ENCODE measurements around the gene MTA3. TPM values are rescaled to one million over a fixed set of nuclear protein-coding genes. Genes with fewer than 3 reads are reported as not detected.
A peak's percentile ranks its signal among the peaks of the same experiment; 100 is the strongest.

Gene MTA3
- total and polyA plus RNA-seq, 2 of the 8 experiments (the other 6 are each of a cell fraction or from before 2014, with no cell fraction given) = 125 to 184 TPM

DNA sequence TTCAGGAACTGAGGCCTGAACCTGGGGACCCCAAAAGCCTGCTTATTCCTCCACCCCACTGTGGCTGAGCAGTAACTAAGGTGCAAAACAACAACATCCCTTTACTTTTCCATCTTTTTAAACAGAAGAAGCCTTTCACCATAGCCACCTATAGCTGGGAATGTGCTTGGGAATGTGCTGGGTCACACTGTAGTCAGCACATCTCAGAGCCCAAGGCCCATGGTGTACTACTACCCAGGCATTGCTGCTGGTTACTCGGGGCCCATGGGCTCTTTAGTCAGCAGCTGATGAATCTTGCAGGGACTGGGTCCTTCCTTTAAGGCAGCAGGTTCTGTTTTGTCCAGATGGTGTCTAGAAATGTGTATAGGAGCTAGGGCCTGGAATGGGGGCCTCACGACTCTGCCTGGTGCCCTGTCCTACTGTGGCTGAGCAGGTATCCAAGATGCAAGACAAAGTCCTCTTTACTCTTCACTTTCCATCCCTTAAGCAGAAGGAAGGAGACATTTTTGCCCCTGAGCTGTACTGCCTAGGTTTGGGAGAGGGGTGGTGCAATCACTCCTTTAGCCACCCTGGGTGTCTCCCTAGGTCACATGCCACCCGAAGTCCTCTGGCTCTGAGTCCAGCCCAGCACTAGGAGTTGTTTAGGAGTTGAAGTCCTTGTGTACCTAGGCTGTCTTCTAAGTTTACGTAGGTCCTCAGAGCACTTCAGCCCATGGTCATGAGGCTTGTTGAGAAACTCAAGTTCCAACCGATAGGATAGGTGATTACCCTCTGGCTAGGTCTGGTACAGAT, 125.5 kb downstream of the MTA3 start:
- 0 out of 2 replicates have a peak overlapping the region, but pooled peaks have one; percentile 4 for H2BK12ac ChIP-seq (ENCODE audit: low read depth, low read length)
- H4K8ac ChIP-seq (ENCODE audit: extremely low read depth, insufficient read depth, low read length) = no peak overlapping the region
- peaks cover 3% of the 10 kb centered on the region; the same call in 1 of the 2 replicates for H3K79me1 ChIP-seq (ENCODE audit: low read depth, low read length)
- no peak overlapping the region for H4K91ac ChIP-seq (replicated peaks; ENCODE audit: insufficient read length, low read length)
- no peaks in the 10 kb centered on the region for H3K4me1 ChIP-seq (replicated peaks in 1 of 4; ENCODE audit: control insufficient read depth in 3 of 4, insufficient read depth in 4 of 4, low read length in 3 of 4)
- no peak overlapping the region for H3K4ac ChIP-seq (replicated peaks; ENCODE audit: insufficient read length, low read depth, low read length)
- H3K18ac ChIP-seq (ENCODE audit: extremely low read depth, low read length) = no peak overlapping the region
- H3K27me3 ChIP-seq (replicated peaks in 1 of 4; ENCODE audit: control insufficient read depth in 3 of 4, extremely low read depth in 1 of 4, insufficient read depth in 3 of 4, low read length in 3 of 4) = no peaks in the 10 kb centered on the region
- ChIA-PET CTCF (ENCODE audit: partially characterized antibody) (interaction anchor here (0.6 to 1.9 kb wide), 8 partner anchors 8 to 102 kb away, joined by 3 to 9 read pairs (median 3); no protein-coding TSS in a partner anchor), POLR2A (ENCODE audit: partially characterized antibody) (no interaction called here)
- no peak overlapping the region for H2BK15ac ChIP-seq (ENCODE audit: low read length)
- no peak overlapping the region for H3K23ac ChIP-seq (ENCODE audit: insufficient read length)
- no peak overlapping the region for H2BK120ac ChIP-seq (replicated peaks; ENCODE audit: low read depth, low read length)
- H3K56ac ChIP-seq (replicated peaks; ENCODE audit: insufficient read length, low read depth, low read length) = no peak overlapping the region
- H3K14ac ChIP-seq (ENCODE audit: insufficient read length) = no peak overlapping the region
- H3K9ac ChIP-seq (replicated peaks in 1 of 4; ENCODE audit: extremely low read depth in 1 of 4, low read depth in 3 of 4, low read length in 3 of 4) = no peak overlapping the region
- peaks cover 0 to 53% of the 10 kb centered on the region in 2 experiments; a peak in 2 of 4 replicates for H3K79me2 ChIP-seq (ENCODE audit: control insufficient read depth in 1 of 2, insufficient read depth in 2 of 2, low read length in 2 of 2)
- H3K4me2 ChIP-seq (ENCODE audit: insufficient read depth in 1 of 2, low read depth in 2 of 2, low read length in 2 of 2) = no peak overlapping the region
- peaks cover 0 to 8% of the 10 kb centered on the region in 2 experiments for H4K20me1 ChIP-seq (replicated peaks in 1 of 2; ENCODE audit: control insufficient read depth in 1 of 2, insufficient read depth in 2 of 2, low read length in 2 of 2)
- peaks cover 0 to 43% (median 3%) of the 10 kb centered on the region in 4 experiments; a peak in 5 of 8 replicates for H3K36me3 ChIP-seq (ENCODE audit: control insufficient read depth in 2 of 4, insufficient read depth in 4 of 4, low read length in 3 of 4)
- H2BK20ac ChIP-seq (ENCODE audit: low read length) = no peak overlapping the region
- no peak overlapping the region for H2AFZ ChIP-seq (ENCODE audit: low read length)
- no peak overlapping the region for H2AK5ac ChIP-seq (ENCODE audit: low read depth, low read length)
- 95% methylated on average over 5 of the region's 5 CpGs; no CpG with 5 or more reads in 1 of the 2 experiments for WGBS, 2 experiments (ENCODE audit: extremely low coverage in 1 of 2, insufficient coverage in 1 of 2, insufficient read length in 1 of 2, insufficient replicate concordance in 2 of 2, low coverage in 1 of 2, low lambda C conversion rate in 2 of 2, missing lambda C conversion rate in 1 of 2)
- DNase-seq (ENCODE audit: low read depth in 1 of 2, low spot score in 2 of 2) = no peak
- H2BK5ac ChIP-seq (ENCODE audit: low read depth, low read length) = no peak overlapping the region
- 0 out of 3 replicates have a peak, but pooled peaks of 1 of the 2 experiments have one; percentile 17 for TF ChIP-seq POLR2A (IDR thresholded peaks at IDR 0.05; ENCODE audit: control extremely low read depth in 1 of 2, low read depth in 2 of 2, low read length in 2 of 2)
- TF ChIP-seq KDM4A (IDR thresholded peaks at IDR 0.05; ENCODE audit: low read depth, low read length, severe bottlenecking) = no peak
- no peak for TF ChIP-seq SP4 (IDR thresholded peaks at IDR 0.05; ENCODE audit: low read length)
- TF ChIP-seq POLR2AphosphoS5 (IDR thresholded peaks at IDR 0.05; ENCODE audit: low read depth, low read length) = no peak
- TF ChIP-seq JUND (IDR thresholded peaks at IDR 0.05; ENCODE audit: low read length) = no peak
- TF ChIP-seq TAF1 (IDR thresholded peaks at IDR 0.05; ENCODE audit: low read depth, low read length) = no peak
- TF ChIP-seq BRCA1 (IDR thresholded peaks at IDR 0.05; ENCODE audit: low read depth, low read length) = no peak
- no peak for TF ChIP-seq NANOG (IDR thresholded peaks at IDR 0.05; ENCODE audit: insufficient read depth, low read depth, low read length, poor library complexity, severe bottlenecking)
- TF ChIP-seq BACH1 (IDR thresholded peaks at IDR 0.05; ENCODE audit: low read length) = peak; percentile 93
- H3K9me3 ChIP-seq (ENCODE audit: insufficient read depth in 2 of 2, low read depth in 1 of 2, low read length in 1 of 2) = no peaks in the 10 kb centered on the region
- no peak overlapping the region for H3K27ac ChIP-seq (ENCODE audit: low read depth, low read length)
- H3K23me2 ChIP-seq (ENCODE audit: low read depth, low read length) = no peaks in the 10 kb centered on the region
- H4K5ac ChIP-seq (ENCODE audit: insufficient read length, low read depth, low read length) = no peak overlapping the region
- no peak overlapping the region for H3K4me3 ChIP-seq (ENCODE audit: extremely low read depth in 1 of 4, insufficient read depth in 2 of 4, low read depth in 3 of 4, low read length in 4 of 4)
- no peak for FAIRE-seq

Data from H1 (cell line).